ENCODE results near the gene ZNF831.

ZNF831 gene

GRCh38 chr20:59157531-59157930 lies 6.1 kb upstream of the ZNF831 start:
- DNase-seq (ENCODE audit: low spot score): no peak

DNA sequence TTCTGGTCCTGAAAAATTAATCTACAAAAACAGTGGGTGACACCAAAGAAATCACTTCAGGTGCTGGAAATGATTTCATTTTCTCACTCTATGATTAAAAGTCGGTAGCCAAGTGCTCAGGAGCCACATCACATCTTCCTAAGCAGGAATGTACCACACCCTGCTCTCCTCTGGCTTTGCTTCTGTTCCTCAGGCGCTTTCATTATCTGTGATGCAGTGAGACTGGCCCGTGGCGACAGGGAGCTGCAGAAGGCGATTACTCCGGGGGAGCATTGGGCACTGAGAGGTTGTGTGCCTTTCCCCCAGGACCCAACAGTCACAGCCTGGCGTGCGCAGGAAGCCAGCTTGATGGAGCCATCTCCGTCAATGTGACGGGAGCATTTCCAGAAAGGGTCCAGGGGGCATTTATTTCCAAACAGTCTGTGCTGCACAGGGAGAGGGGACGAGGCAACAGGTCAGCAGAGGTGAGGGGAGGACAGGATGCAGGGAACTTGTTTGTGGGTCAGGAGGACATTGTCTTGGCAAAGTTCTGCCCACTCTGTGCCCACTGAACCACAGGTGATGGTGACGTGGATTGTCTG lies 5.6 kb upstream of the ZNF831 start:
- DNase-seq (ENCODE audit: low spot score): peak; percentile 32

DNA sequence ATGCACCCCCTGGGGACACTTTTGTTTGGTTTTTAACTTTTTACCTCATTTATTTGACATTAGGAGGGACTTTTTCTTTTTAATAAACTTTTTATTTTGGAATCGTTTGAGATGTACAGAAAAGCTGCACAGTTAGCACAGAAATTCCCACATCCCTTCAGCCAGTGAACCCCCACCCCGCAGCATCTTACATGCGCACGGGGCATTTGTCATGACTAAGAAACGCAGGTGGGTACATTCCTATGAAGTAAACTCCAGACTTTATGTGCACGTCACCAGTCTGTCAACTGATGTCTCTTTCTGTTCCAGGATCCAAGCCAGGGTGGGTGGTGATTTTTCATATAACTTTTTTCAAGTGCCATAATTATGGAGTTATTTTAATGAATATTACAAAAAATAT lies 4.9 kb upstream of the ZNF831 start:
- DNase-seq (ENCODE audit: low spot score): no peak

- DNase-seq (ENCODE audit: low spot score): no peak
Measured at GRCh38 chr20:59159091-59159490, 4.5 kb upstream of the ZNF831 start.

DNA sequence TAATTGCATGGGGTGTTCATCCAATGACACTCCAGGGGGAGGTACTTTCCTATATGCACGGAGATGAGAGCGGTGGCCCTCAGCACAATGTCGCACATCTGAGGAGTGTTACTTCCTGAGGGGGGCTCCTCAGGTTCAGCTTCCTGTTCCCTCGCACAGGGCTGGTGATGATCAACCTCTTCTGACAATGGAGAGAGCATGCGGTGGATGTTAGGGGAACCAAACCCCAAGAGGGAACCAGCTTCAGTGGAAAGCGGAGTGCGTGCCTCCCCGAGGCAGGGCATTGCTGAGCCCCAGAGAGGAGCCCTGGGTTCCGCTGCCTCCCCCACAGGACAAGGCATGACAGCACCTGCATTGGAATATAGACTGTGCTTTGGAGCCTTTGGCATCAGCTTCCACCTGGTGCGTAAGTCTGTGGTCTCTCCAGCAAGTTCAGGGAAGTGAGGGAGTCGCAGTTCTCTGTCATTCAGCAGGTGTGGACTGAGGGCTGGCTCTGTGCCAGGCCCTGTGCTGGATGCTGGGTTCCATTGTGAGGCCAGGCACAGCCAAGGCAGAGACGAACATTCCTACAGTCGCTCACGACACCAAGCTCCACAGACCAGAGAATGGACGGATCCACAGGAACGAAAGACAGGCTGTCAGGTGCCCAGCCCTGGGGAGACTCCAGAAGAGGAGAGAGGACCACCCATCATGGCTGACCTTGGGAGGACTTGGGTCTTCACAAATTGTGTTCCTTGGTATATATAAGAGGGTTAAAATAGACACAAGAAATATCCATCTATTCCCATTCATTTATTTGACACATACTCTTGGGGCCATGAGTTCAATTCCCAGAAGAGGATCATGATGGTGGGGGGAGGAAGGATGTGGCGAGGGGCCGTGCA lies 3.9 kb upstream of the ZNF831 start:
- peak; percentile 29 for DNase-seq (ENCODE audit: low spot score)

DNA sequence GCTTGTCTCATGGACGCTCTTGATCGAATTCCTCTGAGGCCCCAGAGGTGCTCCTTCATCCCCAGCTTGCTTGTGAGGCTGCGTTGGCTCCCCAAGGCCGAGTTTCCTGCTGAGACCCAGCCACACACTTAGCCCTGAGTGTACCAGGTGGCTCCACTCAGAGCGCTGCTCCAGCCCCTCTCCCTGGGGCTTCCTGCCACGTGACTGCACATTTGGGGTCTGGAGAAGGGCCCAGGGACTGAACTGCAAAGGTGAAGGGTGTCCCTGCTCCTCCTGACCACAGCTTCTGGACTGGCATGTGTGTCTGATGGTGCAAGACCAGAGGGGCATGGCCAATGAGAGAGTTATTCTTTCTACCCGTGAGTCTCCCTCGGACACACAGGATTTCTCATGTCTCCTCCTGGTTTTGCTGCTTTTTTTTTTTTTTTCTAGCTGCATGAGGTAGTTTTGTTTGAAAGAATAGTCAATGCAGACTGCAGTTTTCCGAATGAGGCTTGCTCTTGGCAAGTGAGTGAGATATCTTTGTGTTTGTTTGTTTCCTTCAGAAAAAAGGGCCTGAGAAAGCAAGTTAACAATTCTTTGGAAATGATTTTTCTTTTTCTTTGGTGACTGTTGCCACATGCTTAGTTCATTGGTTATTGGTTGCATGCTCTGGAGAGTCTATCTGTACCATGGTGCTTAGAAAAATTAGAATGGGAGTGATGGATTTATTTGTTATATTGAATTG lies 3.1 kb upstream of the ZNF831 start:
- DNase-seq (ENCODE audit: low spot score): no peak

GRCh38 chr20:59161721-59162120 lies 1.9 kb upstream of the ZNF831 start:
- no peak for DNase-seq (ENCODE audit: low spot score)

- DNase-seq (ENCODE audit: low spot score): no peak
Measured at GRCh38 chr20:59164686-59165391, 1.2 kb downstream of the ZNF831 start.

DNA sequence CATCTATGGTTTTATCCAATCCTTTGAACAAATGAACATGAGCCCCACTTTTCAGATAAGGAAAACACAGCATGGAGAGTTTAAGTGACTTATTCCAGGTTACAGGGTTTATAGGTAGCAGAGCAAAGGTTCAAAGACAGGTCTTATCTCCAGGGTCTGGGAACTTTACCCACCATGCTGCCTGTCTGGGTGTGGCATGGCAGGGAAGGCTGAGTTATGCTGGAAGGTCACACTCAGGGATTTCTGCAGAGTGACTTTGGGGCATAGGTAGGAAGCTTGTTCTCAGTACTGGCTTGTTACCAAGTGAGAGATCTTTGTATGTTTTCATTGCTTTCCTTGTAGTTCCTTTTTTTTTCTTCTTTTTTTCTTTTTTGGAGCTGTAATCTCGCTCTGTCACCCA lies 1.8 kb downstream of the ZNF831 start:
- no peak for DNase-seq (ENCODE audit: low spot score)

GRCh38 chr20:59165891-59166709 lies 2.5 kb downstream of the ZNF831 start:
- DNase-seq (ENCODE audit: low spot score): no peak

DNA sequence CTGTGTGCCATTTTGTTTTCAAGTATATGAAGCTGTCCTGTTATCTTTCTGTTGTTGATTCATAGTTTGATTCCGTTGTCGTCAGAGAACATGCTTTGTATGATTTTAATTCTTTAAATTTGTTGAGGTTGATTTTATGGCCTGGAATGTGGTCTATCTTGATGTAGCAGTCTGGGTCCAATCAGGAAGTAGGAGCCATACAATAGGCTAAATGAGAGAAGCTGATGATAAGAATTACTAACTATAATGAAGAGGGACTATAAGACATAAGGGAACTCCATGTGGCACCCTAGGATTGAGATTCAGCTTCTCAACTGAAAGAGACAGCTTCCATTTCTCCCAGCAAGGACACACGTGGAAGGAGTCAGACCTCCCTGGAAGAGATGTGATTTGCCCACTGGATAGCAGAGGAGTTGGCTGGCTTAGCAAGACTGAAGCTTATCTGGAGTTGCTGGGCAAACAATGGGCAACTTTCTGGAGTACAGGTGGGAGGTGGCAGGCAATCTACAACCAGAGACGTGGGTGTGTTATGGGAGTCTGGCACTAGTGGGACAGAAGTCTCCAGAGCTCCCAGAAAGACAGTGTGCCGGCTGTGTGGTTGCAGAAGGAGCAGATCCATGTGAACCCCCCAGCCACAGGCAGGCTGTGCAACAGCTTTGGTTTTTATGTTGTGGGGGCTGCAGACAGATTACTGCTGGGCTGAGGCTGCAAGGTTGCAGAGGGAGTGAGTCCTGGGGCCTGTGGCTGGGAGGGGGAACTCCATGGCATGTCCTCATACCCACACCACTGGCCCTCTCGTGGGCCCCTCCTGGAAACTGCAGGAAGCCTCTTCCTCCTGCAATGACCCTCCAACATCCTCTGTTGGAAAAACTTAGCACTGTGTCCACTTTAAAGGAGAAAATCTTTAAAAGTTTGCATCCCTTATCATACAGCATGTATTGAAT lies 7.1 kb downstream of the ZNF831 start:
- no peak for DNase-seq (ENCODE audit: low spot score)

DNA sequence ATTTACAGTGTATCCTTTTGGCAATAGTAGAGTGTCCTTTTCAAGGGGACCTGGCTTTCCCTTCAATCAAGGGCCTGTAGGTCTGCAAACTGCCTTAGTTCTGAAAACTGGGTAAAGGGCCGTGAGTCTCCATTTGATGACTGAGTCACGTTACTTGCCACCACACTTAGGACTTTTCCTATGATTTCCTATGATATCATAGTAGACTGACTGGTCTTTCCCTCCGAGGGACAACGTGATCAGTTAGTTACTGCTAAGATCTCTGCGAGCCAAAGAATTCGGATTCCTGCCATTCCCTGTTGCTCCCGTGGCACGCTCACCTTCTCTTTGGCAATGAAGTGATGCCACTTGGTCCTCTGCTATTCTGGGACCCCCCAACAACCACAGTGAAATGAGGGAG lies 8.4 kb downstream of the ZNF831 start:
- no peak for DNase-seq (ENCODE audit: low spot score)

GRCh38 chr20:59173938-59174491 lies 10.4 kb downstream of the ZNF831 start:
- DNase-seq (ENCODE audit: low spot score): no peak

- DNase-seq (ENCODE audit: low spot score): no peak
Measured at GRCh38 chr20:59175002-59175401, 11.4 kb downstream of the ZNF831 start.

DNA sequence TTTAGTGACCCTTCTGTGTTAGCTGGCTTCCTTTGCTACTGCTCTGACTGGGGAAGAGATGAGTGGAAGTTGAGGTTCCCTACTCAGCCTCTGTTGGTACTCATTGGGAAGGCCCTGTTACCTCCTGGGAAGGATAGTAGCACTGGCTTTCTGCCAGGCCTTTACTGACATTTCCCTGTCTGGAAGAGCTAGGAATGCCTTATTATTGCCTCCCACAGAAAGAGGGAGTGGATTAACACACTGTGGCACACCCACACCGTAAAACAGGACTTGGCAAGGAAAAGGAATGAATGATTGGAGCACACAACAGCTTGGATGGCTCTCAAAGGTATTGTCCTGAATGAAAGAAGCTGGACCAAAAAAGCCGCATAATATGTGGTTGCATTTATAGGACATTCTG lies 12.2 kb downstream of the ZNF831 start:
- DNase-seq (ENCODE audit: low spot score): no peak

DNA sequence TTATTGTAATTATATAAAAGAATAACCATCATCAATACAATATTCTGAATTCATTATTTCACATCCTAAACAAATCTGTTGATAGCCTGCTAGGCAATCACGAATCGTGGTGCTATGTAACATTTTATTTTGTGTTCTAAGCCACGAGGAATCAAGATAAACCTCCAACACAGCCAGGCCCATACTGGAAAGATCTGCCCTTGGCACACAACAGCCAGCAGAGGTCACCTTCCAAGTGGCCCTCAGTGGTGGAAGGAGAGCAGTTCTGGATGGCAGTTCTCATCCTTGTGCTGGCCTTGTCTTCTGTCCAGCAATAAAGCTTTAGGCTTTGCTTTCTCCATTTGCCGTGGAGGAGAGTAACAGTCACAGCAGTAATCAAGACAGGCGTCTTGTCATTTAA lies 13.2 kb downstream of the ZNF831 start:
- DNase-seq (ENCODE audit: low spot score): no peak

DNA sequence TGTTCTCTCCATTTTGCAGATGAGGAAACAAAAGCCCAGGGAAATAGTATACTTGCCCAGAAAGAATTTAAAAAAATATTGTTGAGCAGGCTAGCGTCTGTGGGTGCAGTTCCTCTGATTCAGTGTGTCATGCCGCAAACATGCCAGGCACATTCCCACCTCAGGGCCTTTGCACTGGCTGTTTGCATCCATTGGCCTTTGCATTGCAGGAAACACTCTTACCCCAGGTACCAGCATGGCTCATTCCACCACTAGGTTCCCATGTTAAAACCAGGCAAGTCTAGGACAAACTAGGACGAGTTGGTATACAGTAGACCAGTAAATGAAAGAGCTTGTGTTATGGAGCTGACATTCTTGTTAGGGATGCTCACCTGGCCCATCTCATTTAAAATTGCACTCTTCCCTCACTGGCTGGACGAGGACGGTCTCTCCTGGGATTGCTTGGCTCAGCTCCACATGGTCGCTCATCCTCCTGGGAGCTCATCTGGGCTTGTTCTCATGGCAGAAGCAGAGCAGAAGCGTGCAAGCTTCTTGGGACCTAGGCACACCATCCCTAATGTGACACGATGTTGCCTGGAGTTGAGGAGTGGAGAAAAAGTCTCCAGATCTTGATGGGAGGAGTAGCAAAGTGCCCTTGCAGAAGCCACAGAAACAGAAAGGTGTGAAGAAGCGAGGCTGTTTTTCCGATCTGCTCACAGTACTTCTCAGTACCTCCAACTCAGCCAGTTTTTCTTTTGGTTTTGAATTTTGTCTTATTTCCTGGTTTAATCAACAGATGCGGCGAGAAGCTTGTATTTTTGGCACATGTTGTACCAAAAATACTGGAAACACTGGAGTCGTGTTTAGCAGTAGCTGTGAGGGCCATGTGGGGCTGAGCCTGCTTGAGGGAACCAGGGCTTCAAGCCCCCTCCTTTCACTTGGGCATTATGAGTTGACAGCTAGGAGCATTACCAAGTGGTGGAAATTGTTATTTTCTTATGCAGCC lies 13.9 kb downstream of the ZNF831 start:
- no peak for DNase-seq (ENCODE audit: low spot score)

DNA sequence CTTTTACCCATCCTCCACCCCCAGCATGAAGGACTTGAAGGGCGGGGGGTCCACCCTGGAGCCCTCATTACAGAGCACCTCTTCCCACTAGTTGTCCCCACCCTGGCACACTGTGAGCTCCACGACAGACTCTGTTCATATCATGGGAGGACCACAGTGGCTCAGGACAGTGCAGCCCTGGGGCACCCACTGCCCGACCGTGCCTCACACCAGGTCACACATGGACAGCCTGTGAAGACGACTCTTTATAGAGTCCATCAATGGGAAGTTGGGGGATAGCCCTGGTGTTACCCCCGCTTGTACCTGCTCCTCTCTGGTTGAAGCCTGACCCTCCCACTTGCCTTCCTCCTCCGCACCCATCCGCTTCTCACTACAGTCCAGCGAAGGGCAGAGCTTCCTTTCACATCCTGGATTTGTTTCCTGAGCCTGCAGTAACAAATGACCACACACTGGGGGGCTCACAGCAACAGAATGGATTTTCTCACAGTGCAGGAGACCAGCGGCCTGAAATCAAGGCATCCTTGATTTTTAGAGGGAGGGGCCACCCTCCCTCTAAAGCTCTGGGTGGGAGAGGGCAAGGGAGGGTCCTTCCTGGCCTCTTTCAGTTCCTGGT lies 15.5 kb downstream of the ZNF831 start:
- no peak for DNase-seq (ENCODE audit: low spot score)

All from SW480 (cell line).